HepG2 (cell line): ENCODE results near the gene MIA. TPM values are rescaled to one million over a fixed set of nuclear protein-coding genes. Genes with fewer than 3 reads are reported as not detected.

Experiments
- ATAC-seq: fragments of 200-7000 bp; cut with Tn5 transposase; 3 replicates; pipeline ENCODE4 v1.9.1; 2020; ENCODE audit warnings: mild to moderate bottlenecking, moderate library complexity
- BruUV-seq: library from RNA; stranded (reverse); fragments of 400-500 nt; replicated peaks from 2 replicates; lab custom pipeline; 2021; lab: Mats Ljungman, UMichigan
- CTCF ChIA-PET: fragments of 300-600 bp; formaldehyde crosslinking; extraction: SDS; loops from one replicate; lab custom pipeline; 2021; ENCODE audit warnings: low total read pairs, inconsistent platforms, low intra/inter-chr PET ratio; lab: Yijun Ruan, JAX
- POLR2A ChIA-PET: fragments of 350-600 bp; sonication (Branson Sonifier 250); formaldehyde crosslinking; loops from one replicate; lab custom pipeline; 2020; ENCODE audit warnings: antibody characterized with exemption, inconsistent platforms; lab: Yijun Ruan, JAX
- DNase-seq: peaks from one replicate; pipeline ENCODE4 v3.0.0-alpha.2; 2015; ENCODE audit warnings: low spot score
- FAIRE-seq: peaks from 3 replicates; lab custom pipeline; 2011; peaks lifted over from hg19 to GRCh38; lab: Jason Lieb, UNC
- H2AFZ ChIP-seq: one replicate; pipeline ENCODE4 v1.6.1; 2011; ENCODE audit warnings: low read length, inconsistent platforms
- H3K27ac ChIP-seq: fragments of 300-600 bp; 3 replicates; pipeline ENCODE4 v1.8.0; 2011; ENCODE audit warnings: mixed run types, mild to moderate bottlenecking, mixed read lengths, low read length, inconsistent platforms; ENCODE audit not compliant: insufficient read depth; ENCODE audit errors: extremely low read length
- H3K27me3 ChIP-seq, 2 experiments: fragments of 200-600 bp in 1 of 2; 2 replicates in 1 of 2; 3 replicates in 1 of 2; pipeline versions ENCODE4 v1.6.0 to v1.8.0; 2011; ENCODE audit warnings: low read length in 2 of 2, mild to moderate bottlenecking in 2 of 2, moderate library complexity in 2 of 2, inconsistent platforms in 1 of 2; ENCODE audit not compliant: insufficient read depth in 2 of 2, control insufficient read depth in 1 of 2
- H3K36me3 ChIP-seq, 2 experiments: fragments of 200-600 bp in 1 of 2; replicated peaks in 1 of 2; 2 replicates in 1 of 2; 3 replicates in 1 of 2; pipeline versions ENCODE4 v1.5.1 to v1.8.0; 2011; ENCODE audit warnings: low read length in 2 of 2, inconsistent platforms in 1 of 2; ENCODE audit not compliant: insufficient read depth in 2 of 2, control insufficient read depth in 1 of 2
- H3K4me1 ChIP-seq: 2 replicates; pipeline ENCODE4 v1.5.1; 2012; ENCODE audit warnings: low read length, inconsistent platforms; ENCODE audit not compliant: insufficient read depth
- H3K4me2 ChIP-seq: 2 replicates; pipeline ENCODE4 v1.6.0; 2011; ENCODE audit warnings: low read depth, low read length, inconsistent platforms
- H3K4me3 ChIP-seq, 3 experiments: fragments of 200-600 bp in 1 of 3; sonication (generic), shearing (Covaris generic) in 1 of 3; replicated peaks in 1 of 3; 2 replicates each; pipeline ENCODE4 v1.5.1; 2011 to 2016; ENCODE audit warnings: low read length in 3 of 3, inconsistent platforms in 2 of 3, low read depth in 2 of 3, mild to moderate bottlenecking in 2 of 3, control low read depth in 1 of 3, mixed read lengths in 1 of 3; ENCODE audit not compliant: insufficient read depth in 1 of 3
- H3K79me2 ChIP-seq: one replicate; pipeline ENCODE4 v1.6.1; 2011; ENCODE audit warnings: low read length, inconsistent platforms; ENCODE audit not compliant: insufficient read depth
- H3K9ac ChIP-seq: 2 replicates; pipeline ENCODE4 v1.6.0; 2011; ENCODE audit warnings: mild to moderate bottlenecking, low read depth, low read length, inconsistent platforms; ENCODE audit not compliant: insufficient read depth
- H3K9me3 ChIP-seq: 2 replicates; pipeline ENCODE4 v1.5.1; 2012; ENCODE audit warnings: mild to moderate bottlenecking, low read length
- H4K20me1 ChIP-seq: 2 replicates; pipeline ENCODE4 v1.6.0; 2011; ENCODE audit warnings: inconsistent platforms, mild to moderate bottlenecking, low read length, moderate library complexity; ENCODE audit not compliant: insufficient read depth
- AGO2 ChIP-seq: fragments of 200-400 bp; formaldehyde crosslinking; optimal IDR thresholded peaks from 2 replicates; pipeline ENCODE3; 2017; ENCODE audit warnings: mild to moderate bottlenecking, low read depth, low read length, moderate library complexity
- RBFOX2 ChIP-seq: fragments of 200-400 bp; formaldehyde crosslinking; IDR thresholded peaks from 2 replicates; pipeline ENCODE4 v1.6.1; 2017; ENCODE audit warnings: low read depth, mild to moderate bottlenecking, low read length
- TFE3 ChIP-seq: IDR thresholded peaks from 2 replicates; pipeline ENCODE4 v1.6.1; 2016
- ZNF616 ChIP-seq: sonication (generic); formaldehyde crosslinking; IDR thresholded peaks from 2 replicates; pipeline ENCODE4 v1.5.0; 2020; ENCODE audit warnings: low read depth, mild to moderate bottlenecking, missing genetic modification reagents
- WGBS: methylation state at CpG from one replicate; pipeline ENCODE4 v1.1.6; 2017; ENCODE audit warnings: low lambda C conversion rate; 5-methylcytosine and 5-hydroxymethylcytosine counted together
- in situ Hi-C: cut with HindIII; loops from 2 replicates; pipeline ENCODE4 v1.10.0; 2017; ENCODE audit warnings: low pct_unique_long_range_greater_than_20kb; ENCODE audit not compliant: extremely low pct_ligation_motif_present
- intact Hi-C: fragments of 100-400 bp; cut with micrococcal nuclease; formaldehyde crosslinking; loops from one replicate; pipeline ENCODE4 v1.10.0; 2022; ENCODE audit not compliant: unreplicated experiment
- polyA plus RNA-seq, 8 experiments: library from polyadenylated mRNA; depleted of rRNA in 3 of 8; stranded (reverse) in 7 of 8; unstranded in 1 of 8; fragments of >200 nt; fragmentation: Illumina TruSeq in 4 of 8; extraction: Trizol in 4 of 8; gene quantifications; 2 replicates each; pipeline versions ENCODE4 v1.2.1 to v1.2.3, GENCODE V29; 2011 to 2016; ENCODE audit warnings: low read depth in 4 of 8, missing spikeins in 1 of 8, mixed read lengths in 1 of 8; ENCODE audit not compliant: insufficient read depth in 1 of 8
- total RNA-seq, 5 experiments: library from RNA; depleted of rRNA; stranded (reverse); fragments of >200 nt; fragmentation: Illumina TruSeq; extraction: Trizol; gene quantifications; 2 replicates each; pipeline ENCODE4 v1.2.3, GENCODE V29; 2016; ENCODE audit warnings: low read depth in 1 of 5

MIA gene
- total and polyA plus RNA-seq, 2 of the 13 experiments (the other 11 are each of a cell fraction or from before 2014, with no cell fraction given) = 0.61 TPM; not detected in 1

GRCh38 chr19:40762754-40763470, 12.4 kb upstream of the MIA start:
- H3K27ac ChIP-seq = no peak overlapping the region
- no peaks in the 10 kb centered on the region for H3K9me3 ChIP-seq
- H3K4me2 ChIP-seq = no peak overlapping the region
- no peak overlapping the region for H2AFZ ChIP-seq
- ChIA-PET POLR2A (interaction anchor here (2.6 kb wide), 1 partner anchor 15 kb away, joined by 10 read pairs; the partner anchor contains the start of gene RAB4B), CTCF (no interaction called here)
- H3K36me3 ChIP-seq = peaks cover 47 to 81% of the 10 kb centered on the region in 2 experiments
- intact Hi-C loops = no loop called here
- TF ChIP-seq TFE3 (no peak), RBFOX2 (0 out of 2 replicates have a peak, but pooled peaks have one; percentile 15)
- BruUV-seq = no TSS peak
- FAIRE-seq = no peak
- H3K79me2 ChIP-seq = peaks cover 3% of the 10 kb centered on the region
- ATAC-seq = no peak
- no peak overlapping the region for H3K4me3 ChIP-seq
- H3K4me1 ChIP-seq = no peaks in the 10 kb centered on the region
- peaks cover 3% of the 10 kb centered on the region; the same call in 1 of the 2 replicates for H4K20me1 ChIP-seq
- in situ Hi-C loops = no loop called here
- 97% methylated on average over 14 of the region's 17 CpGs for WGBS
- DNase-seq = no peak
- H3K27me3 ChIP-seq = no peaks in the 10 kb centered on the region
- no peak overlapping the region for H3K9ac ChIP-seq

- WGBS = 100% methylated on average over 7 of the region's 7 CpGs
- no peak overlapping the region for H3K9ac ChIP-seq
- H3K36me3 ChIP-seq = peaks cover 43 to 76% of the 10 kb centered on the region in 2 experiments
- ChIA-PET CTCF (no interaction called here), POLR2A (interaction anchor here (2.6 kb wide), 1 partner anchor 15 kb away, joined by 10 read pairs; the partner anchor contains the start of gene RAB4B)
- in situ Hi-C loops = no loop called here
- no peak overlapping the region for H3K4me3 ChIP-seq
- no peak overlapping the region for H2AFZ ChIP-seq
- H3K4me1 ChIP-seq = peaks cover under 1% of the 10 kb centered on the region
- H3K9me3 ChIP-seq = no peaks in the 10 kb centered on the region
- no TSS peak for BruUV-seq
- H3K79me2 ChIP-seq = no peaks in the 10 kb centered on the region
- H3K27ac ChIP-seq = no peak overlapping the region
- no peaks in the 10 kb centered on the region for H3K27me3 ChIP-seq
- DNase-seq = no peak
- TF ChIP-seq AGO2 (peak; percentile 27), ZNF616 (CRISPR knock-in tag) (no peak)
- no peaks in the 10 kb centered on the region; the same call in 1 of the 2 replicates for H4K20me1 ChIP-seq
- FAIRE-seq = no peak
- ATAC-seq = no peak
- no peak overlapping the region for H3K4me2 ChIP-seq
- intact Hi-C loops = no loop called here
These were observed 11.8 kb upstream of the MIA start for GRCh38 chr19:40763526-40763925.
